ENCODE results near the gene BHLHE40.

DNA sequence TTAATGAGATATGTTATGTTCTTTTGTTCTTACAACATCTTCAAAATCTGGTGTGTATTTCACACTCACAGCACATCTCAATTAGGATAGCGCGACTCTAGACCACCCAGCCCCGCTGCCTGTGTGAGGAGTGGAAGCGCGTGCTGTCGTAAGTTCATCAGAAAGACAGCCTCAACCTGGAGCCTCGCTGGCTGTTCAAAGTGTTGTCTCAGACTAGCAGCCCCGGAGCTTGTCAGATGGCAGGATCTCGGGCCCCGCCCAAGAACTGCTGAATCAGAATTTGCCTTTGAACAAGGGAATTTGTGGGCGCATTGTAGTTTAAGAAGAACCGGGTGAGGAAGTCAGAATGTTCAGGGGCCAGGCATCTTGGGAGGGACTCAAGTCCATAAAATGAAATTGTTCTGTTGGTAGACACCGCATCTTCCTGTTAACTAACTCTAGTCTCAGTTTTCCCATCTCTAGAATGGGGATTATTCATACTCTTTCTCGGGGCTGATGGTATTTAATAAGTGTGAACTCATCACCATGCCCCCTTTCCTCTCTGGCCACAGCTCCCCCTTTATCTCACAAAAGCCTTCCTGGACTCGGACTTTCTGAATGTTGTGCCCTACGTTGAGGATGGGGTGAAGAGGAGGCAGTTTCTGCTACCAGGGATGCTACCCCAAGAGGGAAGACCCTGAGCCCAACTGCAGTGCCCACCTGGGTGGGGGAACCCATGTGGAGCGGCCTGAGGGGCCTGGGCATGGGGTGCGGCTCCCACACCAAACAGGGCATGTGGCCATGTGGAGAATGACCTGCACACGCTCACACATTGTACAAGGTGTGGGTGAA is 40.4 kb downstream of the BHLHE40 start:
- TF ChIP-seq POLR2A (IDR thresholded peaks at IDR 0.05): no peak
- TF ChIP-seq, protein P1, sequence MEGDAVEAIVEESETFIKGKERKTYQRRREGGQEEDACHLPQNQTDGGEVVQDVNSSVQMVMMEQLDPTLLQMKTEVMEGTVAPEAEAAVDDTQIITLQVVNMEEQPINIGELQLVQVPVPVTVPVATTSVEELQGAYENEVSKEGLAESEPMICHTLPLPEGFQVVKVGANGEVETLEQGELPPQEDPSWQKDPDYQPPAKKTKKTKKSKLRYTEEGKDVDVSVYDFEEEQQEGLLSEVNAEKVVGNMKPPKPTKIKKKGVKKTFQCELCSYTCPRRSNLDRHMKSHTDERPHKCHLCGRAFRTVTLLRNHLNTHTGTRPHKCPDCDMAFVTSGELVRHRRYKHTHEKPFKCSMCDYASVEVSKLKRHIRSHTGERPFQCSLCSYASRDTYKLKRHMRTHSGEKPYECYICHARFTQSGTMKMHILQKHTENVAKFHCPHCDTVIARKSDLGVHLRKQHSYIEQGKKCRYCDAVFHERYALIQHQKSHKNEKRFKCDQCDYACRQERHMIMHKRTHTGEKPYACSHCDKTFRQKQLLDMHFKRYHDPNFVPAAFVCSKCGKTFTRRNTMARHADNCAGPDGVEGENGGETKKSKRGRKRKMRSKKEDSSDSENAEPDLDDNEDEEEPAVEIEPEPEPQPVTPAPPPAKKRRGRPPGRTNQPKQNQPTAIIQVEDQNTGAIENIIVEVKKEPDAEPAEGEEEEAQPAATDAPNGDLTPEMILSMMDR (IDR thresholded peaks at IDR 0.05): no peak
- no peak for TF ChIP-seq POLR2AphosphoS5 (IDR thresholded peaks at IDR 0.05; ENCODE audit: insufficient read depth in 1 of 2, low read depth in 1 of 2)
